Stimulated activated CD4-positive, alpha-beta T cell treated with anti-CD3 and anti-CD28 coated beads, Interleukin-12 subunit alpha, Interleukin-12 subunit beta, amount 100 ng/mL, for 4 hours (primary cell): ENCODE measurements around the gene GAD1.

Source experiments
- DNase-seq: peaks from one replicate; pipeline ENCODE4 v3.0.0-alpha.2; 2020

The GAD1 gene

GRCh38 chr2:170897108-170897507 is 80.4 kb downstream of the GAD1 start:
- DNase-seq = no peak

- DNase-seq = no peak
Observed at GRCh38 chr2:170905864-170906263, 89.2 kb downstream of the GAD1 start.
